A673 (cell line): ENCODE measurements around the gene TRPM8. TPM values are rescaled to one million over a fixed set of nuclear protein-coding genes. Genes with fewer than 3 reads are reported as not detected.

ENCODE experiments used
- BruUV-seq: library from RNA; stranded (reverse); fragments of 400-500 nt; replicated peaks from 2 replicates; lab custom pipeline; 2021; lab: Mats Ljungman, UMichigan
- CTCF ChIA-PET: fragments of 300-600 bp; sonication (Branson Sonifier 250); formaldehyde crosslinking; loops from one replicate; lab custom pipeline; 2022; ENCODE audit warnings: antibody characterized with exemption; lab: Charles Lee
- POLR2A ChIA-PET: fragments of 300-600 bp; sonication (Branson Sonifier 250); formaldehyde crosslinking; loops from one replicate; lab custom pipeline; 2022; ENCODE audit warnings: antibody characterized with exemption; ENCODE audit not compliant: low non-redundant PET; lab: Charles Lee
- DNase-seq: peaks from one replicate; pipeline ENCODE4 v3.0.0-alpha.2; 2015; ENCODE audit warnings: low spot score
- H3K27ac ChIP-seq: fragments of 200-600 bp; sonication (generic); 2 replicates; pipeline ENCODE4 v1.5.1; 2016; ENCODE audit warnings: mixed run types, low read depth, mild to moderate bottlenecking, mixed read lengths, antibody characterized with exemption, low read length; ENCODE audit not compliant: poor library complexity, severe bottlenecking
- H3K27me3 ChIP-seq: fragments of 200-600 bp; sonication (generic); replicated peaks from 2 replicates; pipeline ENCODE4 v1.6.1; 2017; ENCODE audit warnings: mixed run types, low read depth, mild to moderate bottlenecking, mixed read lengths, antibody characterized with exemption, low read length; ENCODE audit not compliant: insufficient read depth, poor library complexity
- H3K36me3 ChIP-seq: fragments of 200-600 bp; sonication (generic); 2 replicates; pipeline ENCODE4 v1.6.1; 2016; ENCODE audit warnings: mixed run types, mild to moderate bottlenecking, mixed read lengths, antibody characterized with exemption, low read length; ENCODE audit not compliant: insufficient read depth, poor library complexity, severe bottlenecking
- H3K4me1 ChIP-seq: fragments of 200-600 bp; sonication (generic); 2 replicates; pipeline ENCODE4 v1.6.1; 2017; ENCODE audit warnings: mixed run types, mild to moderate bottlenecking, mixed read lengths, antibody characterized with exemption, low read length; ENCODE audit not compliant: insufficient read depth, poor library complexity, severe bottlenecking
- H3K4me3 ChIP-seq: fragments of 200-600 bp; sonication (generic); 2 replicates; pipeline ENCODE4 v1.5.1; 2016; ENCODE audit warnings: low read depth, mixed run types, mild to moderate bottlenecking, mixed read lengths, low read length; ENCODE audit not compliant: poor library complexity, severe bottlenecking
- H3K9me3 ChIP-seq: fragments of 200-600 bp; sonication (generic); 2 replicates; pipeline ENCODE4 v1.6.1; 2016; ENCODE audit warnings: mixed run types, low read depth, mild to moderate bottlenecking, mixed read lengths, antibody characterized with exemption, low read length; ENCODE audit not compliant: poor library complexity, severe bottlenecking
- CTCF ChIP-seq: fragments of 300-800, 200-600 bp; sonication (generic); conservative IDR thresholded peaks from 2 replicates; pipeline ENCODE4 v1.5.1; 2017; ENCODE audit warnings: low read depth, mild to moderate bottlenecking, antibody characterized with exemption, low read length, moderate library complexity, mixed read lengths
- EZH2 ChIP-seq: fragments of 200-600 bp; sonication (generic); IDR thresholded peaks from 2 replicates; pipeline ENCODE4 v1.6.1; 2017; ENCODE audit warnings: borderline replicate concordance, low read depth, mild to moderate bottlenecking, mixed read lengths, antibody characterized with exemption, low read length; ENCODE audit not compliant: poor library complexity, severe bottlenecking
- intact Hi-C: fragments of 100-400 bp; cut with micrococcal nuclease; formaldehyde crosslinking; loops from one replicate; pipeline ENCODE4 v1.10.0; 2022; ENCODE audit not compliant: unreplicated experiment
- total RNA-seq: library from RNA; stranded (reverse); gene quantifications from 2 replicates; pipeline ENCODE4 v1.2.3, GENCODE V29; 2021

Gene TRPM8
- total RNA-seq, 1 experiment from 2014 or later, result 8.9 TPM

GRCh38 chr2:233926806-233927205 is 9.6 kb downstream of the TRPM8 start:
- Histone ChIP-seq H3K4me1 (peaks cover 12% of the 10 kb centered on the region), H3K36me3 (no peaks in the 10 kb centered on the region), H3K27ac (no peak overlapping the region), H3K4me3 (no peak overlapping the region), H3K9me3 (no peaks in the 10 kb centered on the region), H3K27me3 (no peaks in the 10 kb centered on the region)
- BruUV-seq, result no TSS peak
- no peak for TF ChIP-seq CTCF
- TF ChIP-seq EZH2, result no peak
- no peak for DNase-seq
- ChIA-PET POLR2A (interaction anchor here (0.6 kb wide), 1 partner anchor 1215 kb away, joined by 3 read pairs; no protein-coding TSS in a partner anchor), CTCF (interaction anchor here (1.1 kb wide), 1 partner anchor 478 kb away, joined by 3 read pairs; no protein-coding TSS in a partner anchor)
- intact Hi-C loops, result no loop called here

DNA sequence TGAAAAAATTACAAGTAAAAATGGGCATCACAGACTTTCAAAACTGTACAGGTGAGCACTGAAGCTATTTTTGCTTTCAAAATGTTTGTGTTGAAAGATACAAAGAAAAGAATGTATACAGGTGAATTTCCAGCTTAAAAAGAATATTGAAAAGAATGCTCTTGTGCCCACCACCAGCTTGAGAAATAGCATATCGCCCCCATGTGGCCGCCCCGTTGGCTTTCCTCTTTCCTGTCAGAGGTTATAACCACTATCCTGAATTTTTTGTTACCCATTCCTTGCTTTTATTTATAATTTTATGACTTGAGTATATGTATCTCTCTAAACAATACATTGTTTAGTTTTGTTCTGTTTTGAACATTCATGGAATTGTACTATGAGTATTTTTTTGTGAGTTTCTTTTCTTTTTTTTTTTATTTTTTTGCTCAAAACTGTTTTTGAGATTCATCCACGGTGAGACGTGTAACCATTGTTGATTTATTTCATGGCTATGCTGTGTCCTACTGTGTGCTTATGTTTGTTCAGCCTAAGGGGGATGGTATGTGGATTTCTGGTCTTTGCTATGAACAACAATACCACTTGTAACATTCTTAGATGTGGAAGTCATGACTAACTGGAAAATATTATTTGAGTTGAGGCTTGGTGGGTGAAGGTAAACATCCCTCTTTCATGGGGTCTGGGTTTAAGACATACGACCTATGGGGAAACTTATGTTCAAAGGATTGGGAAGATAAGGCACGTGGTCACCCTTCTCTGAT is 11.6 kb downstream of the TRPM8 start:
- no TSS peak for BruUV-seq
- POLR2A ChIA-PET, result no interaction called here
- H3K9me3 ChIP-seq, result no peaks in the 10 kb centered on the region
- CTCF ChIA-PET, result interaction anchor here (0.5 to 0.7 kb wide), 4 partner anchors 65 to 913 kb away, joined by 3 to 16 read pairs (median 6); no protein-coding TSS in a partner anchor
- intact Hi-C loops, result no loop called here
- peaks cover 12% of the 10 kb centered on the region for H3K4me1 ChIP-seq
- peak; percentile 62 for DNase-seq
- TF ChIP-seq CTCF (peak; percentile 88), EZH2 (no peak)
- H3K27ac ChIP-seq, result no peak overlapping the region
- no peak overlapping the region for H3K4me3 ChIP-seq
- no peaks in the 10 kb centered on the region for H3K27me3 ChIP-seq
- H3K36me3 ChIP-seq, result no peaks in the 10 kb centered on the region

DNA sequence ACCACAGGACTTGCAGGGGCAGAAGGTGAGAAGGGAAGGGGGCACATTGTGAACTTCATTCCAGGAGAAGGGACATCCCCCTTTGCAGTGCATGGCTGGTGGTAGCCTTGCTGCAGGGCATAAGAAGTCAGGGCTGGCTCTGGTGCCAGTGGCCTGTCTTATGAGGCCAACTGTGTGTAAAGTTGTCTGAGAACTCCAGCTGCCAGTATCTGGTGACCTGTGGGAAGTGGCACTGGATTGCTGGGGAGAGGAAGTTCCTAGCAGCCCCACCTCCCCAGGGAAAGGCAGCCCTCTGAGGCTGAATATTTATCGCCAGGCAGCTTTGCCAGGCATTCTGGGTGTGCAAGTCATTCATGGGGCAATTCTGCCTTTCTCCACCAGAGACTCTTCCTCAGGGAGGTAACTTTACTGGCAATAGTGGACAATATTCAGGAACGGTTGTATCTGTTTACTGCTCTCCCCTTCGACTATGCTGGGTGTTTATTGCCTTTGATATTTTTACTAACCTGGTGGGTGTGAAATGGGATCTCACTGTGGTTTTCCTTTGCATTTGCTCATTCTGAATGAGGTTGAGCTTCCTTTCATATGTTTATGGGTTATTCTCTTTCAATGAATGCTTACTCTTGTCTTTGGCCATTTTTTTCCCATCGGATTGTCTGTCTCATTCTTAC is 12.3 kb downstream of the TRPM8 start:
- intact Hi-C loops, result no loop called here
- Histone ChIP-seq H3K4me1 (peaks cover 12% of the 10 kb centered on the region), H3K4me3 (no peak overlapping the region), H3K27ac (no peak overlapping the region), H3K9me3 (no peaks in the 10 kb centered on the region), H3K27me3 (no peaks in the 10 kb centered on the region), H3K36me3 (no peaks in the 10 kb centered on the region)
- BruUV-seq, result no TSS peak
- TF ChIP-seq CTCF (peak; percentile 24; the same call in 1 of the 2 replicates), EZH2 (no peak)
- peak; percentile 65 for DNase-seq
- CTCF ChIA-PET, result interaction anchor here (0.5 kb wide), 1 partner anchor 852 kb away, joined by 3 read pairs; no protein-coding TSS in a partner anchor
- POLR2A ChIA-PET, result no interaction called here
